NCI-H1105 treated with DMSO at 0.1 percent for 48 hours (cell line): ENCODE data around the gene SCN3A.

Experiments used
- DNase-seq: peaks from one replicate; lab custom pipeline; 2025; lab: John Stamatoyannopoulos, UW

Gene SCN3A

GRCh38 chr2:165112133-165112573, 91.7 kb downstream of the SCN3A start:
- DNase-seq, result no peak

GRCh38 chr2:165110394-165110793, 93.5 kb downstream of the SCN3A start:
- no peak for DNase-seq

- DNase-seq, result no peak
Observed at GRCh38 chr2:165109915-165110314, 93.9 kb downstream of the SCN3A start.

- DNase-seq, result no peak
Observed at GRCh38 chr2:165105926-165106325, 97.9 kb downstream of the SCN3A start.

- DNase-seq, result no peak
Observed at GRCh38 chr2:165087933-165088901, 115.6 kb downstream of the SCN3A start.

GRCh38 chr2:165086337-165086736, 117.5 kb downstream of the SCN3A start:
- DNase-seq, result no peak

GRCh38 chr2:165083326-165083725, 120.5 kb downstream of the SCN3A start:
- no peak for DNase-seq

GRCh38 chr2:165082479-165082878, 121.4 kb downstream of the SCN3A start:
- DNase-seq, result no peak

- DNase-seq, result no peak
Observed at GRCh38 chr2:165081276-165081675, 122.6 kb downstream of the SCN3A start.

- no peak for DNase-seq
Observed at GRCh38 chr2:165079432-165079831, 124.4 kb downstream of the SCN3A start.

- DNase-seq, result no peak
Observed at GRCh38 chr2:165078913-165079312, 124.9 kb downstream of the SCN3A start.

GRCh38 chr2:165074884-165075283, 129.0 kb downstream of the SCN3A start:
- DNase-seq, result no peak

GRCh38 chr2:165074323-165074722, 129.5 kb downstream of the SCN3A start:
- no peak for DNase-seq

GRCh38 chr2:165070076-165070475, 133.8 kb downstream of the SCN3A start:
- no peak for DNase-seq

GRCh38 chr2:165069151-165069550, 134.7 kb downstream of the SCN3A start:
- DNase-seq, result no peak

- DNase-seq, result no peak
Observed at GRCh38 chr2:165068487-165068757, 135.4 kb downstream of the SCN3A start.

- DNase-seq, result peak; percentile 91
Observed at GRCh38 chr2:165067643-165068486, 136.0 kb downstream of the SCN3A start.

GRCh38 chr2:165064743-165065142, 139.1 kb downstream of the SCN3A start:
- peak; percentile 3 for DNase-seq

- DNase-seq, result no peak
Observed at GRCh38 chr2:165060411-165060810, 143.4 kb downstream of the SCN3A start.

GRCh38 chr2:165058476-165059265, 145.2 kb downstream of the SCN3A start:
- peak; percentile 63 for DNase-seq

- no peak for DNase-seq
Observed at GRCh38 chr2:165057931-165058330, 145.9 kb downstream of the SCN3A start.

- no peak for DNase-seq
Observed at GRCh38 chr2:165057308-165057707, 146.5 kb downstream of the SCN3A start.
